GM23248 (cell line): ENCODE results near the gene TSPAN32. TPM values are rescaled to one million over a fixed set of nuclear protein-coding genes. Genes with fewer than 3 reads are reported as not detected.

Experiments used
- DNase-seq: peaks from one replicate; pipeline ENCODE4 v3.0.0-alpha.2; 2015
- H2AFZ ChIP-seq: fragments of 200-600 bp; sonication (generic); 2 replicates; pipeline ENCODE4 v1.6.1; 2016; ENCODE audit warnings: antibody characterized with exemption
- H3F3A ChIP-seq: fragments of 200-600 bp; sonication (generic); 2 replicates; pipeline ENCODE4 v1.6.1; 2016; ENCODE audit warnings: mild to moderate bottlenecking, antibody characterized with exemption, mixed run types; ENCODE audit not compliant: insufficient read depth
- H3K27ac ChIP-seq: fragments of 200-600 bp; sonication (generic); 2 replicates; pipeline ENCODE4 v1.5.1; 2016; ENCODE audit warnings: mild to moderate bottlenecking
- H3K27me3 ChIP-seq: fragments of 200-600 bp; sonication (generic); replicated peaks from 2 replicates; pipeline ENCODE4 v1.6.1; 2016; ENCODE audit warnings: mild to moderate bottlenecking; ENCODE audit not compliant: insufficient read depth
- H3K36me3 ChIP-seq: fragments of 200-600 bp; sonication (generic); 2 replicates; pipeline ENCODE4 v1.6.1; 2016; ENCODE audit warnings: low read depth, mild to moderate bottlenecking
- H3K4me1 ChIP-seq: fragments of 200-600 bp; sonication (generic); 2 replicates; pipeline ENCODE4 v1.6.1; 2016; ENCODE audit warnings: mild to moderate bottlenecking; ENCODE audit not compliant: insufficient read depth
- H3K4me2 ChIP-seq: fragments of 200-600 bp; sonication (generic); one replicate; pipeline ENCODE4 v1.6.1; 2016; ENCODE audit warnings: mild to moderate bottlenecking; ENCODE audit not compliant: unreplicated experiment
- H3K4me3 ChIP-seq: fragments of 200-600 bp; sonication (generic); 2 replicates; pipeline ENCODE4 v1.5.1; 2016; ENCODE audit warnings: mild to moderate bottlenecking
- H3K79me2 ChIP-seq: fragments of 200-600 bp; sonication (generic); 2 replicates; pipeline ENCODE4 v1.6.1; 2016; ENCODE audit warnings: mild to moderate bottlenecking; ENCODE audit not compliant: insufficient read depth
- H3K9ac ChIP-seq: fragments of 200-600 bp; sonication (generic); 2 replicates; pipeline ENCODE4 v1.6.1; 2016; ENCODE audit warnings: mild to moderate bottlenecking
- H3K9me2 ChIP-seq: fragments of 200-600 bp; sonication (generic); 2 replicates; pipeline ENCODE4 v1.6.1; 2016; ENCODE audit warnings: mixed run types, mild to moderate bottlenecking, moderate library complexity; ENCODE audit not compliant: insufficient read depth
- H3K9me3 ChIP-seq: fragments of 200-600 bp; sonication (generic); one replicate; pipeline ENCODE4 v1.6.1; 2017; ENCODE audit warnings: low read depth
- H4K20me1 ChIP-seq: fragments of 200-600 bp; sonication (generic); 2 replicates; pipeline ENCODE4 v1.6.0; 2016; ENCODE audit not compliant: insufficient read depth
- EZH2 ChIP-seq: fragments of 200-600 bp; sonication (generic); IDR thresholded peaks from 2 replicates; pipeline ENCODE4 v1.6.1; 2018; ENCODE audit warnings: antibody characterized with exemption, mild to moderate bottlenecking; ENCODE audit not compliant: insufficient read depth, poor library complexity, severe bottlenecking
- EZH2phosphoT487 ChIP-seq: fragments of 200-600 bp; sonication (generic); IDR thresholded peaks from 2 replicates; pipeline ENCODE4 v1.6.1; 2018; ENCODE audit warnings: antibody characterized with exemption, moderate library complexity, mild to moderate bottlenecking, low read depth; ENCODE audit not compliant: insufficient read depth
- WGBS, 2 experiments: methylation state at CpG; one replicate each; pipeline ENCODE4 v1.1.6; 2015 to 2017; ENCODE audit warnings: low lambda C conversion rate in 2 of 2, low coverage in 1 of 2; ENCODE audit errors: missing lambda C conversion rate in 2 of 2; 5-methylcytosine and 5-hydroxymethylcytosine counted together
- in situ Hi-C: fragments of 300-500 bp; cut with MboI; formaldehyde crosslinking; loops from 2 replicates; pipeline ENCODE4 v1.15.0; 2020
- polyA plus RNA-seq: library from polyadenylated mRNA; unstranded; fragments of >200 nt; fragmentation: Nextera tagmentation; extraction: Ambion mirVana; gene quantifications from 2 replicates; pipeline ENCODE4 v1.2.1, GENCODE V29; 2016
- total RNA-seq: library from RNA; depleted of rRNA; stranded (reverse); fragments of >200 nt; shearing (Covaris generic); gene quantifications from 2 replicates; pipeline ENCODE4 v1.2.3, GENCODE V29; 2014

TSPAN32 gene
- total and polyA plus RNA-seq, 2 experiments from 2014 or later = not detected

- Histone ChIP-seq H3K27ac (0 out of 2 replicates have a peak overlapping the region, but pooled peaks have one; percentile 74), H3K9me2 (no peaks in the 10 kb centered on the region), H3K9ac (peak overlapping the region; percentile 66; the same call in 1 of the 2 replicates), H3K36me3 (no peaks in the 10 kb centered on the region), H3K9me3 (no peaks in the 10 kb centered on the region), H2AFZ (no peak overlapping the region), H3K4me2 (peak overlapping the region; percentile 23), H4K20me1 (no peaks in the 10 kb centered on the region), H3K27me3 (no peaks in the 10 kb centered on the region), H3F3A (no peaks in the 10 kb centered on the region), H3K79me2 (no peaks in the 10 kb centered on the region), H3K4me1 (peaks cover 12% of the 10 kb centered on the region), H3K4me3 (no peak overlapping the region)
- in situ Hi-C loops = loop anchor here (25.0 kb wide), 1 partner anchor 582 kb away; the partner anchor contains the start of gene CDKN1C
- TF ChIP-seq EZH2 (no peak), EZH2phosphoT487 (no peak)
- 15 to 33% methylated on average over 9 to 10 of the region's 10 CpGs for whole genome bisulfite sequencing, 2 experiments
- DNase-seq = peak; percentile 85
Measured at GRCh38 chr11:2305140-2305778, 3.4 kb downstream of the TSPAN32 start.

GRCh38 chr11:2305788-2306451, 4.1 kb downstream of the TSPAN32 start:
- Histone ChIP-seq H3K4me3 (peak overlapping the region; percentile 29; the same call in 1 of the 2 replicates), H4K20me1 (no peaks in the 10 kb centered on the region), H3K9me2 (no peaks in the 10 kb centered on the region), H3K4me1 (peaks cover 12% of the 10 kb centered on the region), H3K36me3 (no peaks in the 10 kb centered on the region), H3K9me3 (no peaks in the 10 kb centered on the region), H3K9ac (peak overlapping the region; percentile 66), H3F3A (no peaks in the 10 kb centered on the region), H3K27me3 (no peaks in the 10 kb centered on the region), H3K27ac (peak overlapping the region; percentile 74), H3K4me2 (peak overlapping the region; percentile 67), H3K79me2 (no peaks in the 10 kb centered on the region), H2AFZ (peak overlapping the region; percentile 71)
- in situ Hi-C loops = loop anchor here (25.0 kb wide), 1 partner anchor 581 kb away; the partner anchor contains the start of gene CDKN1C
- WGBS, 2 experiments = 26 to 28% methylated on average over 12 of the region's 12 CpGs
- TF ChIP-seq EZH2phosphoT487 (no peak), EZH2 (no peak)
- DNase-seq = peak; percentile 62

- no peaks in the 10 kb centered on the region for H3K36me3 ChIP-seq
- peak; percentile 73 for DNase-seq
- H3K4me1 ChIP-seq = peaks cover 12% of the 10 kb centered on the region
- no peaks in the 10 kb centered on the region for H3F3A ChIP-seq
- H3K9ac ChIP-seq = peak overlapping the region; percentile 66
- in situ Hi-C loops = loop anchor here (25.0 kb wide), 1 partner anchor 581 kb away; the partner anchor contains the start of gene CDKN1C
- H3K9me2 ChIP-seq = no peaks in the 10 kb centered on the region
- H3K4me3 ChIP-seq = peak overlapping the region; percentile 29; the same call in 1 of the 2 replicates
- 0 to 3% methylated on average over 4 of the region's 4 CpGs for WGBS, 2 experiments
- H3K9me3 ChIP-seq = no peaks in the 10 kb centered on the region
- TF ChIP-seq EZH2 (no peak), EZH2phosphoT487 (no peak)
- H3K27ac ChIP-seq = peak overlapping the region; percentile 74
- no peaks in the 10 kb centered on the region for H3K27me3 ChIP-seq
- peak overlapping the region; percentile 71 for H2AFZ ChIP-seq
- H3K4me2 ChIP-seq = peak overlapping the region; percentile 67
- no peaks in the 10 kb centered on the region for H4K20me1 ChIP-seq
- H3K79me2 ChIP-seq = no peaks in the 10 kb centered on the region
Measured at GRCh38 chr11:2306452-2306823, 4.6 kb downstream of the TSPAN32 start.

GRCh38 chr11:2306877-2307500, 5.2 kb downstream of the TSPAN32 start:
- no peak for TF ChIP-seq EZH2phosphoT487
- TF ChIP-seq EZH2 = no peak
- Histone ChIP-seq H3K9me2 (no peaks in the 10 kb centered on the region), H3K4me3 (no peak overlapping the region), H3K27me3 (no peaks in the 10 kb centered on the region), H2AFZ (no peak overlapping the region), H3K4me2 (no peak overlapping the region), H3K4me1 (peaks cover 16% of the 10 kb centered on the region), H3K9me3 (no peaks in the 10 kb centered on the region), H4K20me1 (no peaks in the 10 kb centered on the region), H3F3A (no peaks in the 10 kb centered on the region), H3K27ac (no peak overlapping the region), H3K79me2 (no peaks in the 10 kb centered on the region), H3K9ac (no peak overlapping the region), H3K36me3 (no peaks in the 10 kb centered on the region)
- in situ Hi-C loops = loop anchor here (25.0 kb wide), 1 partner anchor 580 kb away; the partner anchor contains the start of gene CDKN1C
- DNase-seq = peak; percentile 22
- 65% methylated on average over 11 to 14 of the region's 14 CpGs for WGBS, 2 experiments
